Gastroesophageal sphincter (tissue), 3 donors: ENCODE measurements around the gene RNF32.

ENCODE experiments used
- POLR2AphosphoS5 ChIP-seq: sonication (generic); formaldehyde crosslinking; IDR thresholded peaks from one replicate; pipeline ENCODE4 v1.6.1; 2017; ENCODE audit warnings: antibody characterized with exemption
- TF ChIP-seq, protein P1 (sequence below), 4 experiments: fragments of 200-600 bp in 2 of 4; fragments of 450-650 bp in 2 of 4; sonication (generic) in 1 of 4; IDR thresholded peaks; one replicate each; pipeline ENCODE4 v1.5.1; 2017 to 2019; ENCODE audit warnings: antibody characterized with exemption in 4 of 4, mild to moderate bottlenecking in 2 of 4, moderate library complexity in 2 of 4

GRCh38 chr7:156680281-156680680, 39.7 kb downstream of the RNF32 start:
- no peak for TF ChIP-seq POLR2AphosphoS5
- TF ChIP-seq, protein P1, sequence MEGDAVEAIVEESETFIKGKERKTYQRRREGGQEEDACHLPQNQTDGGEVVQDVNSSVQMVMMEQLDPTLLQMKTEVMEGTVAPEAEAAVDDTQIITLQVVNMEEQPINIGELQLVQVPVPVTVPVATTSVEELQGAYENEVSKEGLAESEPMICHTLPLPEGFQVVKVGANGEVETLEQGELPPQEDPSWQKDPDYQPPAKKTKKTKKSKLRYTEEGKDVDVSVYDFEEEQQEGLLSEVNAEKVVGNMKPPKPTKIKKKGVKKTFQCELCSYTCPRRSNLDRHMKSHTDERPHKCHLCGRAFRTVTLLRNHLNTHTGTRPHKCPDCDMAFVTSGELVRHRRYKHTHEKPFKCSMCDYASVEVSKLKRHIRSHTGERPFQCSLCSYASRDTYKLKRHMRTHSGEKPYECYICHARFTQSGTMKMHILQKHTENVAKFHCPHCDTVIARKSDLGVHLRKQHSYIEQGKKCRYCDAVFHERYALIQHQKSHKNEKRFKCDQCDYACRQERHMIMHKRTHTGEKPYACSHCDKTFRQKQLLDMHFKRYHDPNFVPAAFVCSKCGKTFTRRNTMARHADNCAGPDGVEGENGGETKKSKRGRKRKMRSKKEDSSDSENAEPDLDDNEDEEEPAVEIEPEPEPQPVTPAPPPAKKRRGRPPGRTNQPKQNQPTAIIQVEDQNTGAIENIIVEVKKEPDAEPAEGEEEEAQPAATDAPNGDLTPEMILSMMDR (IDR thresholded peaks at IDR 0.05): no peak
